Common myeloid progenitor, CD34-positive (primary cell): Measurements from ENCODE around the gene MYLK2.

Experiments
- CTCF ChIA-PET: fragments of 350-600 bp; sonication (Branson Sonifier 250); formaldehyde crosslinking; loops from one replicate; lab custom pipeline; 2021; ENCODE audit warnings: antibody characterized with exemption; lab: Charles Lee
- POLR2A ChIA-PET: fragments of 350-600 bp; sonication (Branson Sonifier 250); formaldehyde crosslinking; loops from one replicate; lab custom pipeline; 2021; ENCODE audit warnings: antibody characterized with exemption; lab: Charles Lee
- DNase-seq, 3 donors: peaks; one replicate each; pipeline versions ENCODE4 v3.0.0 to v3.0.0-alpha.2; 2013
- H3K27ac ChIP-seq, 2 experiments: 1 replicate in 1 of 2; 2 replicates in 1 of 2; pipeline ENCODE4 v1.7.0; 2013; ENCODE audit warnings: inconsistent platforms in 2 of 2, low read length in 2 of 2, mild to moderate bottlenecking in 2 of 2, low read depth in 1 of 2, moderate library complexity in 1 of 2; ENCODE audit not compliant: severe bottlenecking in 2 of 2, insufficient read depth in 1 of 2, poor library complexity in 1 of 2
- H3K27me3 ChIP-seq, 5 experiments: replicated peaks in 2 of 5; 1 replicate in 3 of 5; 2 replicates in 2 of 5; pipeline versions ENCODE4 v1.6.1 to v1.7.0; 2013; ENCODE audit warnings: low read length in 4 of 5, mild to moderate bottlenecking in 2 of 5, moderate library complexity in 2 of 5, inconsistent platforms in 1 of 5; ENCODE audit not compliant: insufficient read depth in 5 of 5, control insufficient read depth in 4 of 5
- H3K36me3 ChIP-seq, 4 experiments: 1 replicate in 2 of 4; 2 replicates in 2 of 4; pipeline versions ENCODE4 v1.6.1 to v1.7.0; 2013; ENCODE audit warnings: low read length in 3 of 4, control low read depth in 1 of 4, mild to moderate bottlenecking in 1 of 4; ENCODE audit not compliant: control insufficient read depth in 4 of 4, insufficient read depth in 4 of 4
- H3K4me1 ChIP-seq, 4 experiments: 1 replicate in 3 of 4; 2 replicates in 1 of 4; pipeline versions ENCODE4 v1.6.1 to v1.7.1; 2013; ENCODE audit warnings: low read length in 3 of 4, mild to moderate bottlenecking in 3 of 4, control low read depth in 1 of 4, inconsistent platforms in 1 of 4, moderate library complexity in 1 of 4; ENCODE audit not compliant: control insufficient read depth in 4 of 4, insufficient read depth in 4 of 4; ENCODE audit errors: control extremely low read depth in 1 of 4
- H3K4me3 ChIP-seq, 7 experiments: 1 replicate in 4 of 7; 2 replicates in 3 of 7; pipeline versions ENCODE4 v1.5.1 to v1.7.0; 2013; ENCODE audit warnings: mild to moderate bottlenecking in 7 of 7, low read length in 6 of 7, moderate library complexity in 6 of 7, inconsistent platforms in 2 of 7, low read depth in 2 of 7, control low read depth in 1 of 7; ENCODE audit not compliant: insufficient read depth in 4 of 7, control insufficient read depth in 1 of 7; ENCODE audit errors: extremely low read depth in 1 of 7
- H3K9me3 ChIP-seq, 5 experiments: 1 replicate in 4 of 5; 2 replicates in 1 of 5; pipeline versions ENCODE4 v1.6.1 to v1.7.1; 2013; ENCODE audit warnings: low read length in 4 of 5, mild to moderate bottlenecking in 2 of 5, inconsistent platforms in 1 of 5, low read depth in 1 of 5, moderate library complexity in 1 of 5; ENCODE audit not compliant: control insufficient read depth in 4 of 5, insufficient read depth in 2 of 5; ENCODE audit errors: control extremely low read depth in 1 of 5
- WGBS: methylation state at CpG from one replicate; pipeline ENCODE4 v1.1.5; 2013; ENCODE audit not compliant: insufficient coverage; 5-methylcytosine and 5-hydroxymethylcytosine counted together

Gene MYLK2

DNA sequence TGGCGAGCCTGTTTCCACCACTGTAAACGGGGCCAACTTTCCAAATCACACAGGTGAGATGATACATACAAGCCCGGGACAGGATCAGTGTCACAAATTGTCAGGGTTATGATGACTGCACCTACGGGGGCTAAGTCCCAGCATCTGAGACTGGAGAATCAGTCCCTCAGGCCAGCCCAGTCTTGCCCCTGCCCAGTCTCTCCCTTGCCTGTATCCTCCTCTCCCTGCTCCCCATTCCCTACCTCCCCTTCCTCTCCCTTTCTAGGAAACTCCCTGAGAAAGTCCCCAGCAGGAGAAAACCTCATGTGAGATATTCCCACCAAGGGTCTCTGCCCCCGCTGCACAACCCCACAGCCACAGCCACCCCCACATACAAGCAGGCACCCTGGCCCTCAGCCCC lies 24.7 kb downstream of the MYLK2 start:
- no peak for DNase-seq
- ChIA-PET CTCF (interaction anchor here (1.3 to 7.6 kb wide), 4 partner anchors 10 to 23 kb away, joined by 3 to 131 read pairs (median 12); partner anchors contain the start of gene MYLK2), POLR2A (interaction anchor here (0.6 kb wide), 1 partner anchor 37 kb away, joined by 4 read pairs; no protein-coding TSS in a partner anchor)
- Histone ChIP-seq H3K4me1 (peaks cover 0 to 10% (median 1%) of the 10 kb centered on the region in 4 experiments), H3K36me3 (no peaks in the 10 kb centered on the region), H3K4me3 (no peak overlapping the region), H3K27ac (no peak overlapping the region), H3K27me3 (peaks cover 0 to 3% (median 2%) of the 10 kb centered on the region in 5 experiments), H3K9me3 (no peaks in the 10 kb centered on the region)
- 98% methylated on average over 5 of the region's 5 CpGs for WGBS

DNA sequence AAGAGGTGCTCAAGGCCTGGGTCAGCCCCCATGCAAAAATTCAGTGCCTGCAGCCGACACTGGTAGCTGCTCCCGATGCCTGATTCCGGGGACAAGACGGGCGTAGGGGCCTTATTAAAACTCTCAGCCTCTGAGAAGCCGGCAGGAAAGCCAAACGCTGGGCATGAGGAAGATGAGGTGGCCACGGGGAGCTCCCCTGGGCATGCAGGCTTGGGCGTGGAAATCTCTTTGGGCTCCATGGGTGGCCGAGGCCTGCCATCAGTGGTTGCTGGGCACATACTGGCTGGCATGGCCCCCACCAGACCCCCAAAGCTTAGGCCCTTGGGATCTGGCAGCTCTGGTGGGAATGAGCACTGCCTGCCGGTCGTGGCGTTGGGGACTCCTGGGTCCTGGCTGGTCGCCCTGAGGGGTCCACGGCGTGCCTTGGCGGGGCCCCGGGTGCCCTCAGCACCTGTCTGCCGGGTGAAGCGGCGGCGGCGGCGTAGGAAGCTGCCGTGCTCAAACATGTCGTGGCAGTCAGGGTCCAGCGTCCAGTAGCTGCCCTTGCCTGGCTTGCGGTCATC lies 25.7 kb downstream of the MYLK2 start:
- DNase-seq, result no peak
- ChIA-PET POLR2A (no interaction called here), CTCF (interaction anchor here (1.2 to 7.6 kb wide), 5 partner anchors 8 to 24 kb away, joined by 4 to 131 read pairs (median 7); partner anchors contain the start of gene MYLK2)
- Histone ChIP-seq H3K27me3 (peaks cover 0 to 12% (median 4%) of the 10 kb centered on the region in 5 experiments), H3K4me3 (no peak overlapping the region), H3K9me3 (no peaks in the 10 kb centered on the region), H3K36me3 (no peaks in the 10 kb centered on the region), H3K27ac (no peak overlapping the region), H3K4me1 (peaks cover 0 to 10% (median under 1%) of the 10 kb centered on the region in 4 experiments)
- WGBS, result 97% methylated on average over 27 of the region's 28 CpGs

DNA sequence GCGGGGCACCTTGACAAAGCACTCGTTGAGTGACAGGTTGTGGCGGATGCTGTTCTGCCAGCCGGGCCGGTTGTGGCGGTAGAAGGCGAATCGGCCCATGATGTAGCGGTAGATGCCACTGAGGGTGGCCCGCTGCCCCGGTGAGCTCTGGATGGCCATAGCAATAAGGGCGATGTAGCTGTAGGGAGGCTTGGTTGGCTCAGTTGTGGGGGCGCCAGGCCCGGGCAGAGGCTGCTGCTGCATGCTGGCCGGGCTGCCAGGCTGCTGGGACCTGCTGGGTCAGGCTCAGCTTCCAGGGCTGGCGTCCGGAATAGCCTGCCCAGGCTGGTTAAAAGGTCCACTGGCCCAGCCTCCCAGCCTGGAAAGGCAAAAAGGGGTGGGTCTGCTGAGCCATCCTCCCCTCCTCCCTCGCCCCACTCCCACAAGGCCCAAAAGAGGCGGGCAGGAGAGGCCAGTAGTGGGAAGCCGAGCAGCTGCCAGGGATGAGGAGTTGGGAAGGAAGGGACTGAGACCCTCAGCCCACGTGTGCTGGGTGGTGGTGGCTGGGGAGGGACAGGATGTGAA lies 26.2 kb downstream of the MYLK2 start, which contains the start of gene FOXS1:
TSS of gene FOXS1 (minus strand) at position 305 of the 564 bp plus-strand sequence. CDS start at position 243, 62 bp downstream.
- ChIA-PET CTCF (interaction anchor here (1.2 to 7.6 kb wide), 5 partner anchors 8 to 25 kb away, joined by 4 to 131 read pairs (median 7); partner anchors contain the start of gene MYLK2), POLR2A (no interaction called here)

DNA sequence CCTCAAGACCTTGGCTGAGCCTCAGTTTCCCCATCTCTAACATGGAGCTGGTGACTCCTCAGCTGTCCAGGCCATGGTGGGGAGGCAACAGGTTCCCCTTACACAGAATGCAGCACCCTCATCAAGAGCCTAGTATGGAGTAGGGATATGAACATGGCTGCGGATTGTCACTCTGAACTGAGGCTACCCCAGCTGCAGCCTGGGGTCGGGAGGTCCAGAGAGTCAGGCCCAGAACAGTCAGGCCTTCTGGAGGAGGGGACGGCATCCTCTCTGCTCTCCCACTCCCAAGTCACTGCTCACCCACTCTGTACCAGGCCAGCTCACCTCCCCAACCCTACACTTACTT lies 27.6 kb downstream of the MYLK2 start:
- Histone ChIP-seq H3K4me3 (no peak overlapping the region), H3K36me3 (no peaks in the 10 kb centered on the region), H3K27me3 (peaks cover 0 to 32% (median 11%) of the 10 kb centered on the region in 5 experiments), H3K27ac (no peak overlapping the region), H3K9me3 (no peaks in the 10 kb centered on the region), H3K4me1 (peaks cover 0 to 10% (median under 1%) of the 10 kb centered on the region in 4 experiments)
- ChIA-PET POLR2A (no interaction called here), CTCF (interaction anchor here (0.7 to 7.6 kb wide), 23 partner anchors 9 to 377 kb away, joined by 3 to 131 read pairs (median 4); partner anchors contain the start of genes MYLK2 and PDRG1)
- DNase-seq, result no peak
- 92% methylated on average over 2 of the region's 3 CpGs for WGBS

More for the DNA sequence above, 26.2 kb downstream of the MYLK2 start, which contains the start of gene FOXS1:
- peaks cover 0 to 10% (median under 1%) of the 10 kb centered on the region in 4 experiments for H3K4me1 ChIP-seq
- no peaks in the 10 kb centered on the region for H3K9me3 ChIP-seq
- WGBS, result 93% methylated on average over 18 of the region's 21 CpGs
- no peak within 1 kb of the TSS for H3K27ac ChIP-seq
- DNase-seq, result no peak
- no peaks in the 10 kb centered on the region for H3K36me3 ChIP-seq
- H3K27me3 ChIP-seq, result peaks cover 0 to 18% (median 6%) of the 10 kb centered on the region in 5 experiments
- no peak within 1 kb of the TSS for H3K4me3 ChIP-seq

DNA sequence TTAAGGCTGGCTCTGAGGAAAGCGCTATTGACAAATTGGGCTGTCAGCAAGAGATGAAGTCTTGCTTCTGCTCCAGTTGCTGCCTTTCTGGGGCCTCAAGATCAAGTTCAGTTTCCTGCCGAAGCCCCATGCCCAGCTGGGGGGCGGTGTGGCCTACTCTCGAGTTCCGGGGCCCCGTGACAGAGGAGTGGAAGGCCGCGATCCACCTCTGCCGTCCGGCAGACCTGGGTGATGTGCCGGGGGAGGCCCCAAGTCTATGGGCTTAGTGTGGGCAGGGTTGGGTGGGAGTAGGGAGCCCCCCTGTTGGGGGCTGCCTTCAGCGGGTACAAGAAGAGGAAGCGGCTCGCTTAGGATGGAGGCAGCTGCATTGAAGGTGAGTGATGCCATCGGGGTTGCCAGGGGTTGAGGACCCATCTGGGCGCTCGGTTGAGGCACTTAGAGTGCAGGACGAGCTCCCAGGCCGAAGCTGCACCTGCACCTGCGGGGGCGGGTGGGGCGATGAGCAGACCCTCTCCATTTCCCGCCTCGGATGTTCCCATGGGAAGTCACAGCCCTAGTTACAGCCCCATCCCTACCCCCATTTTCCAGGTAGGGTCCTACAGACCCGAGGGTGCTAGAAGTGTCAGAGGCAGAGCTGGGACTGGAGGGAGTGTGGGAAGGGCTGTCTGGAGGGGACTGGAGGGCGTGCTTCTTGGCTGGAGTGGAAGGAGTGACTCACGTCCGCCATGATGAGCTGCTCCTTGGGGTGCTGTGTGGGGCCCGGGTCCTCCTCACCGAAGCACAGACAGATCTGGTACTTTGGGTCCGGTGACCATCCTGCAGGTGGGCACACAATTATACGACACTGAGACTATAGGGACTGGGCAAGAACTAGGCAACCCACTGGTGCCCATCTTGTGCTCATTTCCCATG lies 29.2 kb downstream of the MYLK2 start:
- ChIA-PET CTCF (interaction anchor here (0.6 to 7.6 kb wide), 12 partner anchors 11 to 245 kb away, joined by 3 to 131 read pairs (median 5); partner anchors contain the start of genes MYLK2 and PDRG1), POLR2A (no interaction called here)
- Histone ChIP-seq H3K4me1 (peaks cover 0 to 2% (median under 1%) of the 10 kb centered on the region in 4 experiments), H3K4me3 (no peak overlapping the region), H3K27me3 (peaks cover 0 to 32% (median 11%) of the 10 kb centered on the region in 5 experiments), H3K9me3 (no peaks in the 10 kb centered on the region), H3K27ac (no peak overlapping the region), H3K36me3 (no peaks in the 10 kb centered on the region)
- no peak for DNase-seq
- WGBS, result 89% methylated on average over 22 of the region's 32 CpGs

DNA sequence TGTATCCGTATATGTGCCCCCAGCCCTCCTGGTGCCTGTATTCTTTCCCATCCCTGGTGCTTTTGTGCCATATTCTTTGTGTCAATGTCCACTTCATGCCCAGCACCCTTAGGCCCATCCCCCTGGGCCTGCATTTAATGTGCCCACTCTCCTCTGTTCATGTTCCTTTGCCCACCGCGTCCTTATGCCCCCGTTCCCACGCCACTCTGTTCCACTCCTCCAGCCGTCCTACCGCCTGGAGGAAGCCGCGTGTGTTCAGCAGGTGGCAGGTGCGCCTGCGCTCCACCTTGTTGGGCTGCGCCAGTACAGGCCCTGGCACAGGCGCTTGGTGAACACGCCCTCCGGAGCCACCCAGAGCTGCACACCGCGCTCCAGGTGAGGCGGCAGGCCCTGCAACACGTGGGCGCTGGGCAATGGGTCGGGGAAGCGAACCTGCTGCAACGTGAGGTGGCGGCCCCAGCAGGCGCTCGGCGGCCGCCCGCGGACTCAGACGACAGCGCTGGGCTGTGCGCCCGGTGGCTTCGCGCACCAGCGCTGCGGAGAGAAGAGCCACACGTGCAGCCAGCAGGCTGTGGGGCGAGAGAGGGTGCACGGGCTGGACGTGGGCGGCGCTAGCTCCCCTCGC lies 30.3 kb downstream of the MYLK2 start:
- peaks cover 0 to 32% (median 11%) of the 10 kb centered on the region in 5 experiments for H3K27me3 ChIP-seq
- peaks cover 0 to 2% (median 1%) of the 10 kb centered on the region in 4 experiments for H3K4me1 ChIP-seq
- no peak for DNase-seq
- ChIA-PET CTCF (interaction anchor here (0.9 to 8.3 kb wide), 11 partner anchors 9 to 184 kb away, joined by 3 to 131 read pairs (median 6); partner anchors contain the start of gene MYLK2), POLR2A (no interaction called here)
- no peaks in the 10 kb centered on the region for H3K9me3 ChIP-seq
- no peaks in the 10 kb centered on the region for H3K36me3 ChIP-seq
- H3K4me3 ChIP-seq, result no peak overlapping the region
- no peak overlapping the region for H3K27ac ChIP-seq
- WGBS, result 65% methylated on average over 43 of the region's 45 CpGs
